HG02588 (cell line): Measurements from ENCODE around the gene ST8SIA1.

ENCODE experiments used
- ATAC-seq: cut with Tn5 transposase; IDR thresholded peaks from one replicate; pipeline ENCODE4 v1.9.1; 2021; ENCODE audit warnings: mild to moderate bottlenecking, moderate library complexity; ENCODE audit not compliant: unreplicated experiment

Gene ST8SIA1

DNA sequence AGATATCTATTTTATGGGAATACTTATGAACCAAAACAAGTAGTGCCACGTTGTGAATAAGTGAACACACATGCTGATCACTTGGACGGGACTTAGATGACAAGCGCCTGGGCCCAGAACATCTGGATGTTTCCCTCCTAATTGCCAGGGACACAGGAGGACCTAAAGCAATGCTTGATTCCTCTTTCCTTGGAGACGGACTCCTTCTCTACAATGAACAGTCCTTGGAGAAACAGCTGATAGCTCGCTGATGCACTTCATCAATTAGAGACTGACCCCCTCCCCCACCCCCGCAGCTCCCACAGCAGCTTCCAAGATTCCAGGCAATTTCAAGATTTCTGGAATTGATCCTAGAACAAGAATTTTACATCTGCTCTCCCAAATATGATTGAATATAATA, 86.4 kb downstream of the ST8SIA1 start:
- no peak for ATAC-seq

DNA sequence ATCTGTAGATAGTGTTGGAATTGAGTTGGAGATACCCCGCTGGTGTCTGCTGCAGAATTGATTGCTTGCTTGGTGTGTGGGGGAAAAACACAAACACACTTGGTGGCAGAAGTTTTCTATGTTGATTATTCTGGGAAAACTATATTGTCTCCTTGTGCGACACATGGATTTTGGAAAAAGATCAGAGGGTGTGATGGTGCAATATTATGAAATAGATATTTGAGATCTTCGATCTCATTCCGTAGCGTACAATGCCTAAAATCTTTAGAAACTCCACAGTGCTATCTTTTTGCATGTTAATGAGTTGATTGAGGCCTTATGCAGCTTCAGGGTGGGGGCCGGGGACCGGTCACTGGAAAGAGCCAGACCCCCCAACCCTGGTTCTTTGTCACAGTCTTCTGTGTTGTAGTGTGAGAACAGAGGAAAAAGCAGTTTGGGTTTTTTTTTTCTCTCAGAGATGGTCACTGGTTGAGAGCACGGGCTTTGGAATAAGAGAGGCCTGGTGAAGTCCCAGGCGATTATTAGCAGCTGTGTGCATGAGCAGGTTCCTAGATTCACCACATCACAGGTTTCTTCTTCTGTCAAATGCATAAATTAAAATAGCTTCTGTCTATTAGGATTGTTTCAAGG, 88.2 kb downstream of the ST8SIA1 start:
- ATAC-seq: no peak

DNA sequence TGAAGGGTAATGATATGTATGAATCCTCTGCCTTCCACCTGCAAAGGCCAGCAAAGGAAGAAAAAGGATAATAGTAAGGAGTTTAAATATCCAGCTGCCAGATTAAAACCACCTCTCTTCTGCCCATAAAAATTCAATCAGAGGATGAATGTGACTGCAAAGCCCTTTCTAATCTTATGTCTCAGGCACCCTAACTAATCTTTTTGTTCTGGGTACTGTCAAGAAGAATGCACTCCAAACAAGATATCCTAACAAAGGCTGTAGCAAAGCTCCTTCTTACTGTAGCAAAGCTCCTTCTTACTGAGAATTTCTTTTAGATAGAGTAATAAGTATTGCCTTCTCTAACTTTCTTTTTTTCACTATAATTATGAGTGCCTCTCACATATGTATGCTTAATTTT, 91.8 kb downstream of the ST8SIA1 start:
- ATAC-seq: no peak

DNA sequence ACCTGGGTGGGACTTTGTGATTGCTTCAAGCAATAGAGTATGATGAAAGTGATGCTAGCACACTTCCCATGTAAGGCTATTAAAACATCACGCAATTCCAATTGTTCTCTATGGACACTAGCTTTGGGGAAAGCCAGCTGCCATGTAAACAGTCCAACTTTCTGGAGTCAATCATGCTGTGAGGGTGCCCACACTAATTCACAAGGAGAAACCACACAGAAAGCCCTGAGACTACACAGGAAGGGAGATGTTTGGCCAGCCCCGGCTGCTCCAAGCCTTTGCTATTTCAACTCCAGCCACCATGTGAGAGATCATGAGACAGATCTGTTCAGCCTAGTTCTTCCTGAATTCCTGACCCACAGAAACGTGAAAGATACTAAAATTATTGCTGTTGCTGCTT, 96.3 kb downstream of the ST8SIA1 start:
- ATAC-seq: no peak

DNA sequence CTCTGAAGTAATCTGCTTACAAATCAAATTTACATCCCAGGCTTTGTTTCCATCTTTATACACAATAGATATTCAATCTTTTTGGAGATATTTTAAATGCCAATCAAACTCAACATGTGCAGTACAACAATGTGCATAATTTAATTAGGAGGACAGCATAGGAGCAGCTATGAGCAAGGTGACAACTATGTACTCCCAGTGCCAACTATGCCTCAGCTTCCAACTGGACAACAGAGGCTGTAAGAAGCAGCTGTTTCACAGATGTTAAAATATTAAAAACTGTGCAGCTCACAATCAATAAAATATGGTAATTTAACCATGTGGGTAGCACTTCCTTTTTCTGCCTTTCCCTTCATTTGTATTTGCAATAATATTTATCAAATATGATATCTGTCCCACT, 99.9 kb downstream of the ST8SIA1 start:
- ATAC-seq: no peak

DNA sequence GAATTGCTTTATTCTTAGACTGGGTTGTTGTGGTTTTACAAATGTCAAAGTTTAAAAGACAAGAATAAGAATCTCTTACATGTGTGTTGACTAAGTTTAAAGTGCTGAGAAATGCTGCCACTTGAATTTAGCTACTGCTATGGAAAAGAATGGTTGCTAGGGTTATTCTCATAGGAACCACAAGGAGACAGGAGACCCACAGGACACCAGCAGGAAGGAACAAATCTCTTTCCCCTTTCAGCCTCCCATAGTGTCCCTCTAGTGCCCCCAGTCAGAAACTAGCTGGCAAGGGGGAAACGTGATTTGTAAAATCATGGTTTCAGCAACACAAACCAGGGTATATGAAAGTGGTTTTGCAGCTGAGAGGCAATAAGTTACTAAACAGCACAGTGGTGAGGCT, 102.7 kb downstream of the ST8SIA1 start:
- no peak for ATAC-seq

DNA sequence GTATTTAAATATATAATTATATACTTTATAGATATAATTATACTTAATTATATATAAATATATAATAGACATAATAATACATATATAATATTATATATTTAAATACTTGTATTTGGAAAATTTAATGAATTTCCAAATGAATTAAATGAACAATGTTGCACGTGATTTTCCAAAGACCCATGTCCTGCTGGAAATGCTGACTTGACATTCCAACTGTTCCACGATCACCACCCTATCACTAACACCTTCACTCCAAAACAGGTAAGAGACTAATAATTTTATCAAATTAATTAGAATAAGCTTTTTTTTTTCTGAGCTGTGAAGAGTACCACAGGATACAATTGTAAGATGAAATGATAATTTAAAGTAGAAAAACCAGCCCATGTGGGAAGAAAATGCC, 103.4 kb downstream of the ST8SIA1 start:
- ATAC-seq: no peak

DNA sequence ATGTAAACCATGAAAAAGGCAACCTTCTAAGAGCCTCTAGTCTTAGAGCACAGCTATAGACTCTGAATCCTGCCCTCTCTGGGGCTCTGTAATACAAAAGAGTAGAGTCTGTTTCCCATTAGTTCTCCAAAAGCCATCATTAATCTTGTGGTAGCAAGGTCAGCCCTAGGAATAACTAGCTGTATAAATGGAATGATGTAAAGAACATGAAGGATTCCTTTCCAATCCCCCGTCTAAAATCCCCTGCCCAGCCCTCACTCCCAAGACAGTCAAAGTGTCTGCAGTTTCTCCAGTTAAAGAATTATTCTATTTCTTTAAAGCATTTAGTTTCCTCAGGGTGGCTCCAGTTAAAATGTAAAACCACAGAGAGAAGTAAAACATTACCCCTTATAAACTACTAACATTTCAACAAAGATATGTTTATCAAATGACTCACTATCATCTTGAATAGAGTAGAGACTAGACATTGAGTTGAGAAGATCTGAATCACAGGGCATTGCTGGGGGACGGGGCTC, 104.2 kb downstream of the ST8SIA1 start:
- no peak for ATAC-seq

DNA sequence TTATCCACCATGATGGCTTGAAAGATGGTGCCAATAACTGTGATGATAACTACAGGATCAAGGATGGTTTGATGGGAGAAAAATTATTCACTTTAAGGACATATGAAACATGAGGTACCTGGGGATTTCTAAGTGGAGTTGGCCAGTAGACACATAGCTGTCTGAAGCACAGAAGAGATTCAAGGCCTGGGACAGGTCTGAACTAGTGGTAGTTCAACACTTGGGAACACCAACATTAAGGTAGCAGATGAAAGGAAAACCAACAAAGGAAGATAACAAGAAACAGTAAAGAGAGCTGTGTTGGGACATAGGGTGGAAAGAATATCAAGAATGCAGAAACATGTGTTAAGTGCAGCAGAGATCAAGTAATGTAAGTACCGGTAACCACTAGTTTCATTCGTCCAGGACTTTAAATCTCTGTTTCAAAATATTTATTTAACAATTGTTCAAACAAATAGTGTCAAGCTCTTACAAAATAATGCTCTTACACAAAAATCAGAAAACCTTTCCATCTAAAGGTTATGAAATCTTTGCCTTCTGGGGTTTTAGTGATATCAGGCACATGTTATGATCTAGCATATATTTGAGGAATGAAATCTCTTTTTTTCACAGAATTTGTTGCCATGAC, 104.7 kb downstream of the ST8SIA1 start:
- ATAC-seq: no peak

DNA sequence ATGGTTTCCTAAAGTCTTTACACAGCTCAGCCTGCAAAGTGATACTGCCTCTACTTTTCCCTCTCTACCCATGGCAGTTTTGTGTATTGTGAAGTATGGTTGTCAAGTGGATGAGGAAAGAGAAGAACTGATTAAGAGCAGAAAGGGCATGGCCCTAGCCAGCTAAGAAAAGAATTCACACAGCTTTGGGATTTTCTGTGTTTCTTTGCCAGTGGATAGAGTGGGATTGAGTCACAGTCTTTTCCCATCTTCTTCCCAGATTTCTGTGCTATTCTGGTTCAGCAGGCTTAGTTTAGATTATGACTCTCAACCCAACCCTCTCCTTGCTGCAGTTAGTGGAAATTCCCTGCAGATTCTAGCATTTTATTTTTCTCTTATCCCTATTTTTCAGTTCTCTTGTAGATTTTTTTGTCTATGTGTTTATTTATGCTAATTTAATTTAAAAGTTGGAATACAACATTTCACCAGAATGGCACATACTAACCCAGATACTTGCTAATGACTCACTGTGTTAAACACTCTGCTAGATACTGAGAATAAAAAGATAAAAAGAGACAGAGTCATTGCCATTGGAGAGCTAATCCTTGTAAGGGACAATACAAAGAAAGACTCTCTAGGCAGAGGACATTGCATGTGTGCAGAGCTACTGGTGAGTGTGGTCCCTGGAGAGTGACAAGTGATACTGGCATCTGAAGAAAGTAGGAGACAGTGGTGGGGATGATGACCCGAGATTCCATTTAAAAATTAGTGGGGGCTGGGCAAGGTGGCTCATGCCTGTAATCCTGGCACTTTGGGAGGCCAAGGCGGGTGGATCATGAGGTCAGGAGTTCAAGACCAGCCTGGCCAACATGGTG, 106.3 kb downstream of the ST8SIA1 start:
- no peak for ATAC-seq

DNA sequence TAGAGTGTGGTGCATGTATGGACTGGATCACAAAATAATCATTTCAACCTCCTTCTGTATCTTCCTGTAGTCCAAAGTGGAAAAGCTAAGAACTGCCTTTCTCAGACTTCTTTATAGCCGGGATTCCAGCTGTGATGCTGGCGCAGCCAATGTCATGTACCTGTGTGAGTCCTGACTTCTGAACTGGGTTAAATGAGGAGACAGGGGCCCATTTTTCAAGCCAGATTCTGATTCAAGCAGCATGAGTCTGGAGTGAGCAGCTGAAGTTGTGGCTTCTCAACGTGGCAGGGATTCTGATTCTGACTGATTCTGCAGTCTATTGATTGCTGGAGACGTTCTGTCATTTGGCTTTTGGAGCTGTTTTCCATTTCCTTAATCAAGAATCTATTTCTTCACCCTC, 111.2 kb downstream of the ST8SIA1 start:
- ATAC-seq: no peak

DNA sequence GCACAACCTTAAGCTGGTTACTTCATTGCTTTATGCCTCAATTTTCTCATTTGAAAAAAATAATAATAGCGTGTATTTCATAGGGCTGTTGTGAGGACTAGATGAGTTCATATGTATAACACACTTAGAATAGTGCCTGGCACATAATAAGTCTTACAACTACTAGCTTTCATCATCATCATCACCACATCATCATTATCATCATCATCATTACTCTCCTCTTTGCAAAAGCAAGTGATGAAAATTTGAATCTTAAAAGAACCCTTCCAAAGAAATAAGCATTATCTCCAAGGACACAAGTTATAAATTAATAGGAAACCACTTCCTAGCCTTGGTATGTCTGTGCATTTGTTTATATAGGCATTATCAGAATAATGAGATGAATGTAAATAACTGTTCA, 117.0 kb downstream of the ST8SIA1 start:
- ATAC-seq: no peak

DNA sequence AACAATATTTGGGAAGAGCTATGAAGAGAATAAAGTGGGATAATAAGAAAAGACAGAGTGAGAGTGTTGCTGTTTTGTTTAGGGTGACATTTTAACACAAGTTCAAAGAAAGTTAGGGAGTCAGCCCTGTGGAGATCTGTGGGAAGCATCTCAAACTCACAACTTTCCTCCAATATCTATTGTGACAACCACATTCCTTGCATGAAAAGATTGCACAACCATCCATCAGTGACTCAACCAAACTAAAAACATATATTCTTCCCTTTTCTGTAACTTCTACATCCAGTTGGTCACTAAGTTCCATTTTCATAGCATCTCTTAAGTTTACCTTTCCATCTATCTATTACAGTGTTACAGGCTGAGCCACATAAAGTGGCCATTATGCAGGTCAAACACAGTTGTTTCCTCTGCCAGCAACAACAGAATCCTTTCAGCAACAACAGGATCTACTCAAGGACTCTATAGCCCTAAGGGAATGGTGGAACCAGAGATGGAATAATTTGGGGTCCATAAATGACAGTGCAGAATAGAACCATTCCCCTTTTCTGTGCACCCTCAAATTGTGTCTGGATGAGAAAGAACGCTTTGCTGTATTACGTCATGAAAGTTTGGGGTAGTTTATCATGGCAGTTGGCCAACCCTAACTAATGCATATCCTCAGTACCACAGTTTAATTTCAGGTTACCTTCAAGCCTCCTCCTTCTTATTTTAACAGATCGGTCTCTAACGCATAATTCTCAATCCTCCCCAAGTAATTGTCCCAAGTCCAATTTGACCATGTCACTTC, 118.8 kb downstream of the ST8SIA1 start:
- no peak for ATAC-seq

DNA sequence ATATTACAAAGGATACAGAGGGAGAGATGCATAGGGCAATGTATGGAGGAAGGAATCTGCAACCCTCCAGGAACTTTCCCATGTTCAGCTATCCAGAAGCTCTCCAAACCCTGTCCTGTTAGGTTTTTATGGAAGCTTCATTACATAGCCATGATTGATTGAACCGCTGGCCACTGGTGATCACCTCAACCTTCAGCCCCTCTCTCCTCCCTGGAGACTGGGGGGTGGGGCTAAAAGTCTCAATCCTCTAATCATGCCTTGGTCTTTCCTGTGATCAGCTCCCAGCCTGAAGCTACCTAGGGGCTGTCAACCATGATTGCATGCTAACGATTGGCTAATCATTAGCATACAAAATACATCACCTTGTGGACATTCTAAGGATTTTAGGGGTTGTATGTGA, 123.4 kb downstream of the ST8SIA1 start:
- no peak for ATAC-seq

DNA sequence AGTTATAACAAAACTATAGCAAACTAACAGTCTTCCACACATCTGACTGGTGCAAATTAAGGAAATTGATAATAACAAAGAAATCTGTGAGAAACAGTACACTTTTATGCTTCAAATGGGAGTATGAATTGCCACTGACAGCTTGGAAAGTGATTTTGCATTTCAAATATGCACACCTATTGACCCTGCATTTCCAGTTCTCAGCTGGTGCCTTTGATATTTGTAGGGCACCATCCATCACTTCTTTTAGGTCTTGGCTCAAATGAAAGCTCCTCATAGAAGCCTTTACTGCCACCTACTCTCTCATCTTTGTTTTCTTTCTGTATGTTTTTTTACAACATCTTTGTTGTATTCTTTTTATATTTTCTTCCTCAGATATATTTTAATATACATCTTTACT, 125.1 kb downstream of the ST8SIA1 start:
- ATAC-seq: no peak

DNA sequence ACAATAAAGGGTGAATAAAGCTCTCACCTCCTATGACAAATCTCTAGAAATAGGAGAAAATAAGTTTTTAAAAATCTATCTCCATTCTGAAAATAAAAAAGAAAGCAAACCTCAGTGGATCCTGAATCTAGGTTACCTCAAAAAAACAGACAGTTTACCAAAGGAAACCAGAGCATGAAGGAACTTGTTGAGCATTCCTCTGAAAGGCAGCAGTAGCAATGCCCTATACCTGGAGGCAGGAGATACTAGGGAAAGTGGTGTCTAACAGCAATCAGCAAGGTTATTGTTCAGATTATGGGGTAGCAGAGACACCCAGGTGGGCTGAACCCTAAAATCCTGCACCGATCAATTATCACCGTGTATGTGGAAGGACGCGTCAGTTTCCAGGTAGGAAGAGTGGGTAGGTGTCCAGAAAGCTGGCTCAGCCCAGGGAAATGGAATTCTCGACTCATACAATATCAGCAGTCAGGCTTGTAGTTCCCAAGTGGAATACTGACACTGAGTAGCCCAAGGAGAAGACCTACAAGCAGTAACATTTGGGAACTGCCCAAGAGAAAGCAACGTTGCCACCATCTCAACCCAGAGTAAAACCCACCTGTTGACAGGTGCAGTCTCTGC, 128.3 kb downstream of the ST8SIA1 start:
- no peak for ATAC-seq

DNA sequence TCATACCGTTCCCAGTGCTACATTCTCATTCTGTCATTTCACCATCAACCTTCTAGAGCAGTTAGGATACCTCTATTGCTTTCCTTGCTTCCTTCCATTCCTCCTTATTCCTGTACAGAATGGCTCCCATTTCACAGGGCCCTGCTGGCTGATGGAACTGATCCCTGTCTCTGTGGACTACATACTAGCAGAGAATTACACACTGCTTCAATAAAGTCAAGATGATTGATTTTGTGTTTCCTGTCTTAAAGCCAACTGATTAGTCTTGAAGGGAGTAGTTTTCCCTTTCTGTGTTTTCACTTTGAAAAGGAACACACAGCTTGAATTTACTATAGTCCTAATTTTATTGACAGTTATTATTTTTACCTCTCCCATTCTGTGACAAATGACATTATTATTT, 130.1 kb downstream of the ST8SIA1 start:
- no peak for ATAC-seq

DNA sequence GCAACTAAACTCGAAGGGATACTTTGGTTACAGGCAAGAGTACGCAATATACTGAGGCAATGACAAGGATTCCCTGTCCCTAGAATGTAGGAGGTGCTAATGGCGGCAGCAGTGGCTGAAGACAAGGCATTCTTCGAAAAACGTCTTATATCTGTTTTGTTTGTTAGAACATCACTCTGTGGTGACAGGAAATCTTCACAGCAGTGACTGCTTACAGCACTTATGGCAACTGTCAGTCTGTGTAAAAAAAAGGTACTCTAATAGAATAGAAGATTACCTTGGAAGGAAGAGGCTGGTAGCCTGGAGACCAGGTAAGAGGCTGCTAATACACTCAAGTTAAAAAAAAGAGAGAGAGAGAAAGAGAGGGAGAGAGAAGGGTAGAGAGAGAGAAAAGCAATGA, 131.7 kb downstream of the ST8SIA1 start:
- ATAC-seq: no peak

DNA sequence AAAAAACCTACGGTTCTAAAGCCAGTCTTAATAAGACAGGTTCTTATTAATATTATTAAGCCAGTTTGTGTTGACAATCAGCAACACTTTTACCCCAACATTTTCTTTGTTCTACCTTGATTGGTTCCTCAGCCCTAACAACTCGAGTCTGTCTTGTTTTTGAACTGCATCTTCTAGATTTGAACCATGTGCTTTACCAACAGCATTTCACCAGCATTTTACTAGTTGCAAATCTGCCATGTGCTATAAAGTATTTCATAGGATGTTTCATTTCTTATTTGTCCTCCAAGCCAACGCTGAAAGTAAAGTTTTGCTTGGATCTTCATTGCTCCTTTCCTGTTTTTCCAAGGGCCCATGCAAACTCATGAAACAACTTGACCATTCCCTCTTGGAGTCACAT, 133.4 kb downstream of the ST8SIA1 start:
- no peak for ATAC-seq

DNA sequence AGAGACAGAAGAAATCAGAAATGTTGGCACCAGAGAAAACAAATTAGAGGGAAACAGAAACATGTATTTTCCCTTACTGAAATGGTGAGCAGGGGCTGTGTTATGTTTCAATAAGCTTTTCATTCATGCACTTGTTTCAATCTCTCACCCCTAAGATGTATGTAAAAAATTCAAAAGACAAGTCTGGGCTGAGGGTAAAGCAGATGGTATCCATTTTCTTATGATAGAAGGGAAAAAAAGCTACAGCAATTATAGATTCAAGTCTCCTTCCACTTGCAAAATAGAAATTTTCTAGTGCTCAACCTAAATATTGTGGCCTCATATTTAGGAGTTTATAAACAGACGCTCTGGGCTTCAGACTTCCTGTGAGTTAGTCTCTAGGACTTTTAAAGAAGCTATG, 138.3 kb downstream of the ST8SIA1 start:
- no peak for ATAC-seq

DNA sequence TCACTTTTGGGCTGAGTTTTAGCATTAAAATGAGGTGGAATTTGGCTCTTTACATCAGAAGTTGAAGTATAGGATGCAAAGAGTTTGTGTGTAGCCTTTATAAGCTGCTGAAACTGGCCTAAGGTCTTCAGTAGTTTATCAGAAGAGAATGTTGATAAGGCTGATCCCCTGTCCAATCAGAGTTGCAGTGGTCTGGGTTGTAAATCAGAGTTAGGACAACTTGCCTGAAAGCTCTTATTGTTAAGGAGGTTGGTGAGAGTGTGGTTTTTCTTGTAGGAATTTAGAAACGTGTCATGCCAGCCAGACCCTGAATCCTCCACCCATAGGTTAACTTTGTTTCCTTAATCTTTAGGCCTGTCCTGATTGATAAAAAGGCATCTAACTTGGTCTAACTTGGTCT, 143.5 kb downstream of the ST8SIA1 start:
- no peak for ATAC-seq
